Activated T-helper 1 cell treated with anti-CD3 and anti-CD28 coated beads, Interleukin-12 subunit alpha, Interleukin-12 subunit beta, Interleukin-2, Interleukin-4 antibody, amounts not matched to agents 30 ng/mL and 10 ng/mL and 1 ng/mL, durations not matched to agents 14 hours and 24 hours and 36 hours (primary cell): ENCODE measurements around the gene DHRS2. TPM values are rescaled to one million over a fixed set of nuclear protein-coding genes. Genes with fewer than 3 reads are reported as not detected.

Experiments
- DNase-seq: peaks from one replicate; pipeline ENCODE4 v3.0.0; 2021; ENCODE audit warnings: low spot score
- H3K27ac Mint-ChIP-seq: one replicate; pipeline ENCODE4 v1.8.0; 2021; ENCODE audit warnings: mild to moderate bottlenecking, mixed read lengths
- H3K27me3 Mint-ChIP-seq: one replicate; pipeline ENCODE4 v1.8.0; 2022; ENCODE audit warnings: mild to moderate bottlenecking, moderate library complexity, mixed read lengths; ENCODE audit not compliant: insufficient read depth
- H3K36me3 Mint-ChIP-seq: one replicate; pipeline ENCODE4 v1.8.0; 2021; ENCODE audit warnings: low read depth, mixed read lengths
- H3K4me1 Mint-ChIP-seq: one replicate; pipeline ENCODE4 v1.8.0; 2021; ENCODE audit warnings: low read depth, mixed read lengths
- H3K4me3 Mint-ChIP-seq: one replicate; pipeline ENCODE4 v1.8.0; 2021; ENCODE audit warnings: mild to moderate bottlenecking, moderate library complexity, mixed read lengths
- H3K9me3 Mint-ChIP-seq: one replicate; pipeline ENCODE4 v1.8.0; 2021; ENCODE audit warnings: mixed read lengths
- intact Hi-C: fragments of 100-400 bp; cut with micrococcal nuclease; formaldehyde crosslinking; loops from one replicate; pipeline ENCODE4 v1.15.1; 2024
- total RNA-seq: library from RNA; stranded (reverse); gene quantifications from 2 replicates; pipeline ENCODE4 v1.2.3, GENCODE V29; 2022

The DHRS2 gene
- total RNA-seq, 1 donor from 2014 or later = 1.6 TPM

- Mint-ChIP-seq H3K27me3 (no peaks in the 10 kb centered on the region), H3K9me3 (no peaks in the 10 kb centered on the region), H3K36me3 (no peaks in the 10 kb centered on the region), H3K4me3 (no peak overlapping the region), H3K27ac (no peak overlapping the region), H3K4me1 (no peaks in the 10 kb centered on the region)
- intact Hi-C loops = no loop called here
- DNase-seq = no peak
Measured at GRCh38 chr14:23640524-23641141, 4.5 kb downstream of the DHRS2 start.

- no peaks in the 10 kb centered on the region for H3K36me3 Mint-ChIP-seq
- H3K9me3 Mint-ChIP-seq = no peaks in the 10 kb centered on the region
- intact Hi-C loops = no loop called here
- no peaks in the 10 kb centered on the region for H3K4me1 Mint-ChIP-seq
- H3K27ac Mint-ChIP-seq = no peak overlapping the region
- DNase-seq = no peak
- no peaks in the 10 kb centered on the region for H3K27me3 Mint-ChIP-seq
- H3K4me3 Mint-ChIP-seq = no peak overlapping the region
Measured at GRCh38 chr14:23641180-23641914, 5.2 kb downstream of the DHRS2 start.

DNA sequence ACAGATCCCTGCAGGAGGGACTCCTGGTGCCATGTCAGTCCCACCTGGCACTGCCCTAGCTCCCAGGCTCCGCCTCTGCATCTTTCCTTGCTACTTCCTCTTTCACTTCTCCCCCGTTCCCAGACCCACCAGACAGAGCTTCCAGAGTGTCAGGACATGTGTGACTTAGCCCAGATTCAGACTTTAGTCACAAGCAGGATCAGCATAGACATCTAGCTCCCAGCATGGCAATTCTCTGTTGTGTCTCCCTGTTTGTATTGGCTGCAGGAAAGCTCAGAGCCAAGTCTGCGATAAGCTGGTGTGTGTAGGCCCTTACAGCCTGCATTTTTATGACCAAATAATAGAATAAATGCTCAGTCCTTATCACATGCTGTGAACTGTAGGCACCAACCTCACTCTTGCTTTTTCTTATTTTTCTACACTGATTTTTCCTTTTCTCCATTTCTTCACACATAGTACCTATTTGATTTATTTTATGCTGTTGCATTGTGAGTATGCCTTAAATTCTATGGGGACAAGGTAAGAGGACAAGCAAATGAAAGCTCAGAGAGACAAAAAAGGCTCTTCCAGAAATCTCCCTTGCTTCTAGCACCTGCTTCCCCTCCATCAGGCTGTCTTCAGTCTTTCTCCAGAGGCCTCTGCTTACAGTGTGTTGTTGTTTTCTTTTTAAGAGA lies 5.9 kb downstream of the DHRS2 start:
- no peaks in the 10 kb centered on the region for H3K9me3 Mint-ChIP-seq
- H3K27me3 Mint-ChIP-seq = no peaks in the 10 kb centered on the region
- DNase-seq = no peak
- H3K4me3 Mint-ChIP-seq = no peak overlapping the region
- intact Hi-C loops = no loop called here
- no peaks in the 10 kb centered on the region for H3K36me3 Mint-ChIP-seq
- H3K4me1 Mint-ChIP-seq = no peaks in the 10 kb centered on the region
- no peak overlapping the region for H3K27ac Mint-ChIP-seq

GRCh38 chr14:23643533-23644194 lies 7.5 kb downstream of the DHRS2 start:
- no peaks in the 10 kb centered on the region for H3K4me1 Mint-ChIP-seq
- H3K27me3 Mint-ChIP-seq = no peaks in the 10 kb centered on the region
- no peak overlapping the region for H3K4me3 Mint-ChIP-seq

DNA sequence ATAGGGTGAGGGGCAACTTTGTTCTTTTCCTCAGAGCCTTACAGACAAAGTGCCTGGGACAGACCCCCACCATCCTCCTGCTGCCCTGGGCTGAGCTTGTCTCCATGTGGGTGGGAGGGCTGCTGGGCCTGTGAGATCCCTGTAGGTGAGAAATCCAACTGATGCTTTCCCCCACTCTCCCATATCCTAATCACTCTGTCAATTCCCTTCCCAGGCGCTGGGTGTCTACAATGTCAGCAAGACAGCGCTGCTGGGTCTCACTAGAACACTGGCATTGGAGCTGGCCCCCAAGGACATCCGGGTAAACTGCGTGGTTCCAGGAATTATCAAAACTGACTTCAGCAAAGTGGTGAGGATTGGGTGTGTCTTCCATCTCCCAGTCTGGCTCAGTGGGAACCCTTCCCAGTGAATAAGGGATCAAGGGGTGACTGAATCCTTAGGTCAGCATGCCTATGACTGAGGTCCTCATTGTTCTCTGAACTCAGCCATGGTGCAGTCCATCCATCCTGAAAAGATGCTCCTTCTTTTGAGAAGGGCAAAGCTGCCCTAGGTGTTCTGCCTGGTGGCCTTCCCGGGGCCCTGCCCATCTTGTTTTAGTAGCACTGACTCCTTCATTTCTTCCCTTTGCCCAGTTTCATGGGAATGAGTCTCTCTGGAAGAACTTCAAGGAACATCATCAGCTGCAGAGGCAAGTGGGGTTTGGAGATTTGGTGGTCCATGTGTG lies 8.2 kb downstream of the DHRS2 start:
- Mint-ChIP-seq H3K27me3 (no peaks in the 10 kb centered on the region), H3K36me3 (no peaks in the 10 kb centered on the region), H3K27ac (no peak overlapping the region), H3K9me3 (no peaks in the 10 kb centered on the region), H3K4me3 (no peak overlapping the region), H3K4me1 (no peaks in the 10 kb centered on the region)
- DNase-seq = no peak
- intact Hi-C loops = no loop called here

More at GRCh38 chr14:23643533-23644194, 7.5 kb downstream of the DHRS2 start:
- H3K36me3 Mint-ChIP-seq = no peaks in the 10 kb centered on the region
- H3K9me3 Mint-ChIP-seq = no peaks in the 10 kb centered on the region
- H3K27ac Mint-ChIP-seq = no peak overlapping the region
- no peak for DNase-seq
- intact Hi-C loops = no loop called here

DNA sequence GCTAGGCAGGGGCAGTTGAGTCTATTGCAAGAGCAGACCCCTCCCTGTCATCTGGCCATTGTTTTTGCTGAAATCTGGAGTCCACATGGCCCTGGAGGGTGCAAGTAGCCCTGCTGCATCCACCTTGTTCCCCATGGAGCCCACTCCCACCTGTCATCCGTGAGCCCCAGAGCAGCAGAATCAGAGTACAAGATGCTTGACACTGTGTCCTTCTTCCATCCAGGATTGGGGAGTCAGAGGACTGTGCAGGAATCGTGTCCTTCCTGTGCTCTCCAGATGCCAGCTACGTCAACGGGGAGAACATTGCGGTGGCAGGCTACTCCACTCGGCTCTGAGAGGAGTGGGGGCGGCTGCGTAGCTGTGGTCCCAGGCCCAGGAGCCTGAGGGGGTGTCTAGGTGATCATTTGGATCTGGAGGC lies 8.8 kb downstream of the DHRS2 start:
- no peak for DNase-seq
- intact Hi-C loops = no loop called here
- Mint-ChIP-seq H3K27me3 (peaks cover 1% of the 10 kb centered on the region), H3K4me3 (no peak overlapping the region), H3K4me1 (no peaks in the 10 kb centered on the region), H3K27ac (no peak overlapping the region), H3K9me3 (no peaks in the 10 kb centered on the region), H3K36me3 (no peaks in the 10 kb centered on the region)

DNA sequence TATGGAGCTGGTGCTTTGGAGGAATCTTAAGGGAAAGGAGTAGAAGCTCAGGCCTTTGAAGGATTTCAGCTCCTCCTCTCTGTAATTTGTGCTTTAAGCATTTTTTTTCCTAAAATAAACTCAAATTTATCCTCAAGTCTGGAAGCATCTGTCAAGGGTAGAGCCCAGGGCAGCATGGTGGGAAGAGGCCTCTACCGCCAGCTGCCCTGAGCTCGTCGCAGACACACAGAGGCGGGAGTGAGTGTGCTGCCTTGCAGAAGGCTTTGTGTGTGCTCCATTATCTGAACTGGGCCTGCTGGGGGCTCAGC lies 9.3 kb downstream of the DHRS2 start:
- Mint-ChIP-seq H3K27ac (no peak overlapping the region), H3K9me3 (no peaks in the 10 kb centered on the region)
- intact Hi-C loops = no loop called here

GRCh38 chr14:23645812-23646647 lies 9.9 kb downstream of the DHRS2 start:
- no peak for DNase-seq
- H3K27ac Mint-ChIP-seq = no peak overlapping the region
- no peak overlapping the region for H3K4me3 Mint-ChIP-seq
- intact Hi-C loops = no loop called here
- H3K9me3 Mint-ChIP-seq = no peaks in the 10 kb centered on the region
- H3K4me1 Mint-ChIP-seq = no peaks in the 10 kb centered on the region
- no peaks in the 10 kb centered on the region for H3K36me3 Mint-ChIP-seq
- peaks cover 1% of the 10 kb centered on the region for H3K27me3 Mint-ChIP-seq

More for the DNA sequence above, 9.3 kb downstream of the DHRS2 start:
- DNase-seq = no peak
- Mint-ChIP-seq H3K4me1 (no peaks in the 10 kb centered on the region), H3K4me3 (no peak overlapping the region), H3K36me3 (no peaks in the 10 kb centered on the region), H3K27me3 (peaks cover 1% of the 10 kb centered on the region)

GRCh38 chr14:23646648-23647549 lies 10.7 kb downstream of the DHRS2 start:
- H3K9me3 Mint-ChIP-seq = no peaks in the 10 kb centered on the region
- H3K4me1 Mint-ChIP-seq = no peaks in the 10 kb centered on the region
- no peaks in the 10 kb centered on the region for H3K36me3 Mint-ChIP-seq
- H3K27ac Mint-ChIP-seq = no peak overlapping the region
- H3K4me3 Mint-ChIP-seq = no peak overlapping the region
- no peak for DNase-seq
- intact Hi-C loops = no loop called here
- H3K27me3 Mint-ChIP-seq = peaks cover 1% of the 10 kb centered on the region

GRCh38 chr14:23647619-23648018 lies 11.5 kb downstream of the DHRS2 start:
- no peak overlapping the region for H3K27ac Mint-ChIP-seq
- H3K36me3 Mint-ChIP-seq = no peaks in the 10 kb centered on the region
- no peaks in the 10 kb centered on the region for H3K9me3 Mint-ChIP-seq

GRCh38 chr14:23648764-23649460 lies 12.7 kb downstream of the DHRS2 start:
- no peaks in the 10 kb centered on the region for H3K4me1 Mint-ChIP-seq
- H3K27me3 Mint-ChIP-seq = peaks cover 1% of the 10 kb centered on the region
- no peak for DNase-seq
- H3K36me3 Mint-ChIP-seq = no peaks in the 10 kb centered on the region
- H3K9me3 Mint-ChIP-seq = no peaks in the 10 kb centered on the region
- no peak overlapping the region for H3K4me3 Mint-ChIP-seq
- intact Hi-C loops = no loop called here
- H3K27ac Mint-ChIP-seq = no peak overlapping the region

More at GRCh38 chr14:23647619-23648018, 11.5 kb downstream of the DHRS2 start:
- Mint-ChIP-seq H3K4me1 (no peaks in the 10 kb centered on the region), H3K27me3 (peaks cover 1% of the 10 kb centered on the region), H3K4me3 (no peak overlapping the region)
- intact Hi-C loops = no loop called here
- no peak for DNase-seq
